Neural progenitor cell (in vitro differentiated cells): ENCODE data around the gene LMAN2L.

ENCODE experiments used
- CTCF ChIP-seq: fragments of 200-600 bp; sonication (generic); IDR thresholded peaks from 2 replicates; pipeline ENCODE4 v1.5.1; 2017; ENCODE audit warnings: antibody characterized with exemption, mild to moderate bottlenecking
- EZH2 ChIP-seq: fragments of 200-600 bp; sonication (generic); IDR thresholded peaks from 2 replicates; pipeline ENCODE4 v1.6.1; 2017; ENCODE audit warnings: antibody characterized with exemption, mild to moderate bottlenecking, moderate library complexity
- EZH2phosphoT487 ChIP-seq: fragments of 200-600 bp; sonication (generic); IDR thresholded peaks from 2 replicates; pipeline ENCODE4 v1.6.1; 2017; ENCODE audit warnings: antibody characterized with exemption

- TF ChIP-seq CTCF, result no peak
- no peak for TF ChIP-seq EZH2phosphoT487
- no peak for TF ChIP-seq EZH2
These were observed 7.3 kb upstream of the LMAN2L start for GRCh38 chr2:96747061-96747617.
